NAMALWA (cell line): ENCODE measurements around the gene FAM13C.
"Not testable (repeated sequence)": the region's sequence is repeated elsewhere in the genome, so short reads cannot be mapped to it uniquely, and the experiment has no call there.

Experiments used
- DNase-seq: peaks from one replicate; pipeline ENCODE4 v3.0.0-alpha.2; 2015; ENCODE audit warnings: low spot score

The FAM13C gene

GRCh38 chr10:59276919-59277318 is 85.4 kb downstream of the FAM13C start:
- DNase-seq, result no peak

- DNase-seq, result no peak
Measured at GRCh38 chr10:59276133-59276532, 86.2 kb downstream of the FAM13C start.

GRCh38 chr10:59273445-59273844 is 88.9 kb downstream of the FAM13C start:
- DNase-seq, result no peak

- DNase-seq, result no peak
Measured at GRCh38 chr10:59272061-59272460, 90.3 kb downstream of the FAM13C start.

DNA sequence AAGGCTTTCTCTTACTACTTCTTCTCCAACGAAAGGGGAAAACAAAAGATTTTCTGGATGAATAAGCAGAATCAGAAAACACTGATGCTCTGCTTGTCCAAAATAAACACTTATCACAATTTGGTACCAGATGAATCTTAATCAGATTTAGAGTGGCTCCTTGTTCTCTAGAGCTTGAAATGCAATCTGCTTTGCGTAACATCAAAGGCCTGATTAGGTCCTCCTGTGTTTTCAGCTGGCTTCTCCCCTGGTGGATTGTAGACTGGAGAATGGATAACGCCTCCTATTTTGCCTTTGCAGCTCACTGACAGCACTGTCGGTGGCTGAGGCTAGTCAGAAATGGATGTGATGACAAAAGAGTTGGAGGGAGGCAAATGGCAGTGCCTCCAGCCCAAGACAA is 91.2 kb downstream of the FAM13C start:
- no peak for DNase-seq

- DNase-seq, result no peak
Measured at GRCh38 chr10:59270492-59270891, 91.9 kb downstream of the FAM13C start.

DNA sequence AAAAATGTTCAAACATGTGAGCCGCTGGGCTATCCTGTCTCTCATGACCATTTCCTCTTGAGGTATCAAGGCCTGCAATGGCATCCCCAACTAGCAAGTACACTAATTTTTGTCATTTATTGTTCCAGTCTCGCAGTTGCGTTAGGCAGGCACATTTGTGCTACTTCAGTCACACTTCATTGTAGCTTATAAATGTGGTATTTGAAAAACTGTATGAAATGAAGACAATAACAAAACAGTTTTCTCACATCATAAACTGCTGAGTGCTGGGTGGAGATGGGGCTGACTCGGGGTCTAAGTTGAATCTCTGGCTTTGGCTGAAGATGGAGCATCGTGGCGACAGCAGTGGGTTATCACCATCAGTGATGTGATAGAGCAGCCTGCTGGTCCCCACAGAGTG is 92.7 kb downstream of the FAM13C start:
- DNase-seq, result no peak

DNA sequence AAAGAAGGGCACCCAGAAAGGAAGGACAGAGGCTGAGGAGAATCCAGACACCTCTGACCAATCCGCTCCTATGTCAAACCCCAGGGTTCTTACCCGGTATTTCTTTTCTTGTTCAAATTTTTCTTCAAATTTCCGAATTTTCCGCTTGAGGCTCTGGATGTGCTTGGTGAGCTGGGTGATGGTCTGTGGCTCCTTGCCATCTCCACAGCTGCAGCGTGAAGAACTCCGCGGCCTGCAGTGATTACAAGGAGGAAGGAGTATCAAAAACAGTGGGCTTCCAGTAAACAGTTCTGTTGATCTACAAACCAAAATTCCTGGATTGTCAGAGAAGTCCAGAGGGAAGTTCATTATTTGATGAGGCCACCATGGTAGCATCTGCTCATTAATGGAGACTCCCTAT is 93.9 kb downstream of the FAM13C start:
- no peak for DNase-seq

DNA sequence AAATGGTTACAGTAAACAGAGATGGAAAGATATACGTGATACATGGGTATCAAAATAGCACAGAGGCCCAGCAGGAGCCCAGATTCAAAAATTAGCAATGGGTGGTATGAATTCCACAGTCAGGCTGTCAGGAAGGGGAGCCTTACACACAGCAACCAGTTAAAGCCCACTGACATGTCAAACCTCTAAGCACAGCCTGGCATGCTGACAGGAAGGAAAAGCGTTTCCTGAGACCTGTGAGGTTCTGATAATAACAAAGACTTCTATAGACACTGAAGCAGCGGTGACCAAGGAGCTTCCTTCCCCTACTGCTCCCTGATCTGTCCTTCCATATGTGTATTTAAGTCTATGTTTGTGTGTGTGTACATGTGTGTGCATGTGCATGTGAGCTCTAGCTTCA is 96.0 kb downstream of the FAM13C start:
- DNase-seq, result no peak

DNA sequence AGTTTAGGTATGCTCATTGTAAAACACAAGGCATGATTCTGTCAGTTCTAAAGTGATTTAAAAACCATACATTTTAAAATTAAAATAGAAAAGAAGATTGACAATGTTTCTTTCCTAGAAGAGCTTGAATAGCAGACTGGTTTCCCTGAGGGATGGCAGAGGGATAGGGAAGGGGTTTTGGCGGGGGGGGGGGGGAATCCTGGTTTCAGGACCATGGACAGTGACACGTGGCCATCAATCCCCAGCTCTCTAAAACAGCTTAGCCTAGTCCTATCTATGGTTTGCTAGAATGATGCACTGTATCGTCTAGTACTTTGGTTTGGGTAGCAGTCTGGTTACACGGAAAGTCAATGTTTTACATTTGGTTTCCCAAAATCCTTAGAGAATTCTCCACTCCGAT is 97.2 kb downstream of the FAM13C start:
- no peak for DNase-seq

GRCh38 chr10:59258890-59259289 is 103.5 kb downstream of the FAM13C start:
- no peak for DNase-seq

GRCh38 chr10:59257224-59257623 is 105.1 kb downstream of the FAM13C start:
- DNase-seq, result no peak

DNA sequence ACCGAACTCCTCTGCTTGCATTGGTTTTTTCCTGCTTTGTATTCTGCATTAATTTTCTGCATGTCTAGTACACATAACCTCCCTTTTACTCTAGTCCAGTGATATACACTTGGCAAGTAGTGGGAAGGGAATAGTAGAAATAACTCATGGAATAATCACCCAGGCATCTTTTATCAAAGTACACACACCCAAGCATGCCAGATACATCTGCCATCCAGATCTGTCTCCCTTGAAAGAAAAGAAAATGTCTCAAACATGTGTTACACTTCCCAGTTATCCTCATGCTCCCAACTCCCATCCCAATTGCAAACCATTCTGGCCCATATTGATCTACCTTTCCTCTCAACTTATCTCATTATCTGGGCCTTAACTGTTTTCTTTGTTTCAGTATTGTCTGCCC is 106.9 kb downstream of the FAM13C start:
- DNase-seq, result no peak

- DNase-seq, result no peak
Measured at GRCh38 chr10:59252491-59252890, 109.9 kb downstream of the FAM13C start.

DNA sequence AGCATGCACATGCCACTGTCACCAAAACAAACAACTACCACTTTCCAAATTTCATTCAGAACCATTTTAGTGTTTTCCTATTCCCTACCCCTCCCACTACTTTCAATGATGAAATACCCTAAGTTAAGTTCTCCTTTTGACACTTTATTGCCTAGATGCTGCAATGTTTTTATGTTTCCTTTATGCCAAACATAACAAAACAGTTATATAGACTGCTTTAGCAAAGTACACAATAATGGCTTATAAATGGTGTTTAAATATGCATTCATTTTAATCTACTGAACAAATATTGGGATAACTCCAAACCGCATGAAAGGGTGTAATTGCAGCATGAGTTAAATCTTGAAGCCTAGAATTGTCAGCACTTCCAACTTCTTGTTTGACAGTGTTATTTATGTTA is 116.7 kb downstream of the FAM13C start:
- no peak for DNase-seq

- no peak for DNase-seq
Measured at GRCh38 chr10:59244871-59245270, 117.5 kb downstream of the FAM13C start.

DNA sequence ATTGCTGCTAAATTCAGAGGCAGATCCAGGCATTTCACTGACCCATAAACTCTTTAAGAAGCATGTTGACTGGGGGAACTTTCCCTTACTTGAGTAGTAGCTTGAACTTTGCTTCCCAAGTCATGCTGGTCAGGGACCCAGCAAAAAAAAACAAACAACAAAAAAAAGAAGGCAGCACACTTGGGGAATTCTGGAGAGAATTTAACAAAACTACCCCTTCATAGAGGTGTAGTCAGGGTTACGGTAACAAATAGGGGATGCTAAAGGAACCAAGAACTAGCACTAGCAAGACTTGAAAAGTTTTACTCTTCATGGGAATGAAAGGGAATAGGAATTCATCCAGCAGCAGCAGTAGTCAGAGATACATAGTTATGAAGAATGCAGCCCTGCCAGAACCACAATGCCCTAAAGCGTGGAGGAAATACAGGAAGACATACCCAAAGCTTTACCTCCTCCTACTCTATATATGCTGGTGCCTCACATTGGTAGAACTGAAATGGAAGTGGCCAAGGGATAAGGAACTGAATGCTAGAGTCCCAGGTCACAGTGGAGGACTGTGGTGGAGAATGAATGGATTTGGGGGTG is 118.6 kb downstream of the FAM13C start:
- no peak for DNase-seq

DNA sequence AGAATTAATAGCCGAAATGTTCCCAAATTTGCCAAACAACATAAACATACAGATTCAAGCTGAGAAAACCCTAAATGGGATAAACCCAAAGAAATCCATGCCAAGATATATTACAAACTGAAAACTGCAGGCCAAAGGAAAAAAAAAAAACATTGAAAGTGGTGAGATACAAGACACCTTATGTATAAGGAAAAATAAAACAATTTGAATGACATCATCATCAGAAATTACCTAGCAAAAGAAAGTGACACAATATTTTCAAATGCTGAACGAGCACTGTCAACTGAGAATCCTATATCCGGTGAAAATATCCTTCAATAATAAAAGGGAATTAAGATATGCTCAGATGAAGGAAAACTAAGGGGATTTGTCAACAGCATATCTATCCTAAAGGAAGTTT is 119.4 kb downstream of the FAM13C start:
- DNase-seq, result no peak

GRCh38 chr10:59242057-59242456 is 120.3 kb downstream of the FAM13C start:
- no peak for DNase-seq

GRCh38 chr10:59240582-59241183 is 121.7 kb downstream of the FAM13C start:
- peak; percentile 63 for DNase-seq

DNA sequence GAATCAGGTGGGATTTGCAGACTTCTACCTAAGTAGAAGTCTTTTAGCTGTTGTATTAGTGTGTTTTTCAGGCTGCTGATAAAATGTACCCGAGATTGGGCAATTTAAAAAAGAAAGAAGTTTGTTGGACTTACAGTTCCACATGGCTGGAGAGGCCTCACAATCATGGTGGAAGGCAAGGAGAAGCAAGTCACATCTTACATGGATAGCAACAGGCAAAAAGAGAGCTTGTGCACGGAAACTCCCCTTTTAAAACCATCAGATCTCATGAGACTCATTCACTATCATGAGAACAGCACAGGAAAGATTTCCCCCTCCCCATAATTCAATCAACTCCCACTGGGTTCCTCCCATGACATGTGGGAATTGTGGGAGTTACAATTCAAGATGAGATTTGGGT is 123.2 kb downstream of the FAM13C start:
- not testable (repeated sequence) for DNase-seq

- DNase-seq, result no peak
Measured at GRCh38 chr10:59237775-59238174, 124.6 kb downstream of the FAM13C start.

- no peak for DNase-seq
Measured at GRCh38 chr10:59236064-59236697, 126.2 kb downstream of the FAM13C start.
